GM20431 (cell line): ENCODE data around the gene MRPS18B.

Source experiments
- in situ Hi-C: fragments of 300-500 bp; cut with MseI, MboI; formaldehyde crosslinking; loops from one replicate; pipeline ENCODE4 v1.15.0; 2020; ENCODE audit warnings: low sequenced_read_pairs; ENCODE audit not compliant: unreplicated experiment

Gene MRPS18B

GRCh38 chr6:30601815-30602641 lies 15.6 kb upstream of the MRPS18B start:
- in situ Hi-C loops: no loop called here

- in situ Hi-C loops: no loop called here
Observed at GRCh38 chr6:30603961-30604360, 13.7 kb upstream of the MRPS18B start.

GRCh38 chr6:30610065-30610464 lies 7.6 kb upstream of the MRPS18B start:
- in situ Hi-C loops: no loop called here

GRCh38 chr6:30611150-30611855 lies 6.3 kb upstream of the MRPS18B start:
- in situ Hi-C loops: no loop called here

- in situ Hi-C loops: no loop called here
Observed at GRCh38 chr6:30611856-30612194, 5.8 kb upstream of the MRPS18B start.

- in situ Hi-C loops: no loop called here
Observed at GRCh38 chr6:30612213-30612612, 5.4 kb upstream of the MRPS18B start.

GRCh38 chr6:30612687-30613248 lies 4.9 kb upstream of the MRPS18B start:
- in situ Hi-C loops: no loop called here

GRCh38 chr6:30613251-30614043 lies 4.2 kb upstream of the MRPS18B start:
- in situ Hi-C loops: no loop called here

- in situ Hi-C loops: no loop called here
Observed at GRCh38 chr6:30614044-30614842, 3.4 kb upstream of the MRPS18B start.

GRCh38 chr6:30614843-30615218 lies 2.8 kb upstream of the MRPS18B start:
- in situ Hi-C loops: no loop called here

GRCh38 chr6:30615219-30615957 lies 2.3 kb upstream of the MRPS18B start:
- in situ Hi-C loops: no loop called here

GRCh38 chr6:30615958-30616810 lies 1.5 kb upstream of the MRPS18B start:
- in situ Hi-C loops: no loop called here

GRCh38 chr6:30616811-30617564 lies 652 bp upstream of the MRPS18B start, which contains the start of gene PPP1R10:
Gene PPP1R10, minus strand, starts transcription at chr6:30617243. Its CDS starts 7,299 bp downstream, at chr6:30609944.
- in situ Hi-C loops: no loop called here

- in situ Hi-C loops: no loop called here
Observed at GRCh38 chr6:30618270-30618797, 694 bp downstream of the MRPS18B start.

- in situ Hi-C loops: no loop called here
Observed at GRCh38 chr6:30619561-30619960, 1.9 kb downstream of the MRPS18B start.

GRCh38 chr6:30625511-30625910 lies 7.9 kb downstream of the MRPS18B start:
- in situ Hi-C loops: no loop called here
